HFFc6 (cell line): ENCODE measurements around the gene TRDN. TPM values are rescaled to one million over a fixed set of nuclear protein-coding genes. Genes with fewer than 3 reads are reported as not detected.

Source experiments
- DNase-seq: peaks from one replicate; pipeline ENCODE4 v3.0.0-alpha.2; 2018
- H3K27ac Mint-ChIP-seq: 2 replicates; pipeline ENCODE4 v1.8.0; 2020; ENCODE audit warnings: mild to moderate bottlenecking, mixed read lengths
- H3K27me3 Mint-ChIP-seq: 2 replicates; pipeline ENCODE4 v1.8.0; 2021; ENCODE audit warnings: mild to moderate bottlenecking, moderate library complexity, mixed read lengths; ENCODE audit not compliant: insufficient read depth
- H3K36me3 Mint-ChIP-seq: 2 replicates; pipeline ENCODE4 v1.8.0; 2021; ENCODE audit warnings: low read depth, mixed read lengths
- H3K4me1 Mint-ChIP-seq: 2 replicates; pipeline ENCODE4 v1.8.0; 2020; ENCODE audit warnings: low read depth, mixed read lengths
- H3K4me3 Mint-ChIP-seq: 2 replicates; pipeline ENCODE4 v1.8.0; 2020; ENCODE audit warnings: mild to moderate bottlenecking, moderate library complexity, mixed read lengths
- H3K9me3 Mint-ChIP-seq: 2 replicates; pipeline ENCODE4 v1.8.0; 2020; ENCODE audit warnings: mild to moderate bottlenecking, mixed read lengths
- total RNA-seq, 6 experiments: library from RNA; stranded (reverse); fragmentation: NEBNext Ultra II Directional; extraction: Animal tissue kit (Norgen Biotek cat#: 25700); gene quantifications; 2 replicates in 1 of 6; 3 replicates in 5 of 6; pipeline ENCODE4 v1.2.3, GENCODE V29; 2021
- TF ChIP-seq, protein P1 (sequence below): fragments of 200-600 bp; sonication (generic); IDR thresholded peaks from 2 replicates; pipeline ENCODE4 v1.5.0; 2021; ENCODE audit warnings: antibody characterized with exemption, mild to moderate bottlenecking

TRDN gene
- total RNA-seq, 6 experiments from 2014 or later, result not detected

DNA sequence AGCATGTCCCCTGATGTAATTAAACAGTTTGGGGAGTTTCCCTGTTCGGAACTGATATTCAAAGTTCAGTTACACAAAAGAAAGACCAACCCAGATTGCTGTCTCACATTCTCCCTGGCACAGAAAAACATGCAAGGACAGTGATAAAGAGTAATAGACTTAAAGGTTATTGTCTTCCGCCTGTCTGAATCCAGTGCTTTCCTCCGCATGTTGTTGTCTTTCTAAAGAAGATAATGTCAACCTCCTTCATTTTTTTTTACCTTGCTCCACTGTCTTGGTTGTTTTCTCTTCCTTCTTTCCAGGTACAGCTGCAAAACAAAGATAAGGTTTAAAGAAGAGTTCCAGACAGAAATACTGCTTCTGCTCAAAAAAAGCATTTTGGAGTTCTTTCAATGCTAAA is 284.5 kb downstream of the TRDN start:
- DNase-seq, result no peak
- peaks cover 5% of the 10 kb centered on the region for H3K9me3 Mint-ChIP-seq
- no peak overlapping the region for H3K4me3 Mint-ChIP-seq
- no peaks in the 10 kb centered on the region for H3K27me3 Mint-ChIP-seq
- no peaks in the 10 kb centered on the region for H3K36me3 Mint-ChIP-seq
- no peaks in the 10 kb centered on the region for H3K4me1 Mint-ChIP-seq
- no peak overlapping the region for H3K27ac Mint-ChIP-seq
- TF ChIP-seq, protein P1, sequence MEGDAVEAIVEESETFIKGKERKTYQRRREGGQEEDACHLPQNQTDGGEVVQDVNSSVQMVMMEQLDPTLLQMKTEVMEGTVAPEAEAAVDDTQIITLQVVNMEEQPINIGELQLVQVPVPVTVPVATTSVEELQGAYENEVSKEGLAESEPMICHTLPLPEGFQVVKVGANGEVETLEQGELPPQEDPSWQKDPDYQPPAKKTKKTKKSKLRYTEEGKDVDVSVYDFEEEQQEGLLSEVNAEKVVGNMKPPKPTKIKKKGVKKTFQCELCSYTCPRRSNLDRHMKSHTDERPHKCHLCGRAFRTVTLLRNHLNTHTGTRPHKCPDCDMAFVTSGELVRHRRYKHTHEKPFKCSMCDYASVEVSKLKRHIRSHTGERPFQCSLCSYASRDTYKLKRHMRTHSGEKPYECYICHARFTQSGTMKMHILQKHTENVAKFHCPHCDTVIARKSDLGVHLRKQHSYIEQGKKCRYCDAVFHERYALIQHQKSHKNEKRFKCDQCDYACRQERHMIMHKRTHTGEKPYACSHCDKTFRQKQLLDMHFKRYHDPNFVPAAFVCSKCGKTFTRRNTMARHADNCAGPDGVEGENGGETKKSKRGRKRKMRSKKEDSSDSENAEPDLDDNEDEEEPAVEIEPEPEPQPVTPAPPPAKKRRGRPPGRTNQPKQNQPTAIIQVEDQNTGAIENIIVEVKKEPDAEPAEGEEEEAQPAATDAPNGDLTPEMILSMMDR, result no peak

DNA sequence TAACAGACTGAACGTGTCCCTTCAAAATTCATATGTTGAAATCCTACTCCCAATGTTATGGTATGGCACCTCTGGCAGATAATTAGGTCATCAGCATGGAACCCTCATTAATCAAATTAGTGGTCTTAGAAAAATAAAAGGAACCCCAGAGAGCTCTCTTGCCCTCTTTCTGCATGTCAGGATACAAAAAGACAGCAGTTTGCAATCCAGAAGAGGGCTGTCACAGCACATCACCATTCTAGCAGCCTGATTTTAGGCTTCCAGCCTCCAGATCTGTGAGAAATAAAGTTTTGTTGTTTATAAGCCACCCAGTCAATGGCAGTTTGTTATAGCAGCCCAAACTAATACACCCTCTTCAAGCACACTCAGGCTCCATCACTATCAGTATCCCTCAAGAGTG is 292.9 kb downstream of the TRDN start:
- Mint-ChIP-seq H3K27me3 (no peaks in the 10 kb centered on the region), H3K4me3 (no peak overlapping the region), H3K27ac (no peak overlapping the region), H3K4me1 (no peaks in the 10 kb centered on the region), H3K9me3 (peaks cover 17% of the 10 kb centered on the region), H3K36me3 (no peaks in the 10 kb centered on the region)
- DNase-seq, result no peak
- TF ChIP-seq, protein P1, result no peak

DNA sequence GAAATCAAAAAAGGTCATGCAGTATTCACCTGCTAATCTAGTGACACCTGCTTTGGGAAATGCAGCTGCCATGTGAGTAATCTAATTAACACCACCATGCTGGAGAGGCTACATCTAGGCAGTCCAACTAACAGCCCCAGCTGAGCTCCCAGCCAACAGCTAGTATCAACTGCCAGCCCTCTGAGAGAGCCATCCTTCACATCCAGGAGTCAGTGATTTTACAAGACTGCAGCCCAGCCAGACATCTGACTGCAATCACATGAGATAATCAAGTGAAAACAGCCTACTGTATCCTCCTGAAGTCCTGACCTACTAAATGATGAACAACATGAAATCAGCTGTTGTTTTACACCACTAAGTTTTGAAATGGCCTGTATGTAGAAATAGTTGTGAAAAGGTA is 298.4 kb downstream of the TRDN start:
- Mint-ChIP-seq H3K27me3 (no peaks in the 10 kb centered on the region), H3K4me1 (no peaks in the 10 kb centered on the region), H3K27ac (no peak overlapping the region)

DNA sequence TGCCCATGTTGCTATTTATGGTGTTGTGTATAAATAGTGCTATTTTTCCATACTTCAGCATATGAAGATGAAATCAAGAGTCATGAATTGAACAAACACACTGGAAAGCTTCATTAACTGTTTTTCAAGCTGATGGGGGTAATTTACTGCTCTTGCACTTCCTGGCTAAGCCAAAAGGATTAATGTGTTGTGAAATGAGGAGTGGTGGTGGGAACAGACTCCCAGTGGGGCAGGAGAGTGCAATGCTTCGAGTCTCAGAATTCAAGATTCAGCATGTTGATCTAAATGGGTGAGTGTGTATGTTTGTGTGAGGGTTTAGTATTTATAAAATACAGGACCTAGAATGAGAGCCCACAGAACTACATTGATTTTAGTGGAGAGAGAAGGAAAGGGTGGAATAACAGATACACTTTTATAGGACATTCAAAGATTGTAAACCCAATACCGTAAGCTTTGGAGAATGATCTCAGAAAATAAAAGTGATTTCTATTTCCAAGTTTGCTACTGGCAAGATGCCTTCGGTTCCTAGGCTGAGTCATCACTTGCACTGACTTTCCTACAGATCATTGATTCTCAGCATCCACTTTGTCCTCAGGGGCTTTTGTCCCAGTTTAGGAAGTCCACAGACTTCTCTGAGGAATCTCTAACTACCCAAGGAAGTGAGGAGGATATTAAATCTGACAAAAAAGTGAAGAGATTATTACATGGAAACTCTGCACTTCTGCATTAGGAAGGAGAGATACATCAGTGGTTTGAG is 303.6 kb downstream of the TRDN start:
- Mint-ChIP-seq H3K9me3 (peaks cover 32% of the 10 kb centered on the region), H3K36me3 (no peaks in the 10 kb centered on the region; the same call in 1 of the 2 replicates), H3K4me3 (no peak overlapping the region), H3K4me1 (no peaks in the 10 kb centered on the region), H3K27me3 (no peaks in the 10 kb centered on the region), H3K27ac (no peak overlapping the region)
- TF ChIP-seq, protein P1, result no peak
- DNase-seq, result no peak

More for the DNA sequence above, 298.4 kb downstream of the TRDN start:
- Mint-ChIP-seq H3K4me3 (no peak overlapping the region), H3K9me3 (peaks cover 24% of the 10 kb centered on the region), H3K36me3 (no peaks in the 10 kb centered on the region)
- TF ChIP-seq, protein P1, result no peak
- DNase-seq, result no peak

DNA sequence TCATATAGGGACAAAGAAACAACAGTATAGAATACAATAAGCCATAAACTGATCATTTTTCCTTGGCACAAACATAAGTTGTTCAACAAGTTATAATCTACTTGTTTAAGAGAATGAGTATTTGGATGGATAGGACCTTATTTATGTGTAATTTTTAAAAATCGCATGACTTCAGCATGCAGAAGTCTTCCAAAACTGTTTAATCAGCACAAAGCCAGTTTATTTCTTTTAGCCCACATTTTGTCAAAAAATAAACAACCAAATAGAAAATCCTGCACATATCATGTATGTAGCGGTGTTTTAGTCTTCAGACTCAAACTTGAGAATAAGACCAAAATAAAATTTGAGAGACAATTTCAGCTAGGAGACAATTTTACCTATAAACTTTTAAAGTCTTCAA is 304.7 kb downstream of the TRDN start:
- Mint-ChIP-seq H3K36me3 (no peaks in the 10 kb centered on the region; the same call in 1 of the 2 replicates), H3K4me1 (no peaks in the 10 kb centered on the region), H3K27ac (no peak overlapping the region), H3K4me3 (no peak overlapping the region), H3K9me3 (peaks cover 31% of the 10 kb centered on the region), H3K27me3 (no peaks in the 10 kb centered on the region)
- DNase-seq, result no peak
- TF ChIP-seq, protein P1, result no peak
